AG04449 (cell line): ENCODE measurements around the gene UHRF2.

Experiments used
- CTCF ChIA-PET: fragments of 350-600 bp; formaldehyde crosslinking; extraction: SDS; loops from one replicate; lab custom pipeline; 2021; ENCODE audit warnings: antibody characterized with exemption; lab: Yijun Ruan, JAX
- POLR2A ChIA-PET: fragments of 400-600, 350-600 bp; formaldehyde crosslinking; extraction: SDS; loops from one replicate; lab custom pipeline; 2020; ENCODE audit warnings: antibody characterized with exemption, inconsistent platforms; lab: Yijun Ruan, JAX
- DNase-seq: peaks from one replicate; pipeline ENCODE4 v3.0.0-alpha.2; 2010; ENCODE audit warnings: low read depth, low spot score
- H3K4me3 ChIP-seq: 2 replicates; pipeline ENCODE4 v1.5.1; 2011; ENCODE audit warnings: low read depth, mild to moderate bottlenecking, control low read depth, low read length
- CTCF ChIP-seq: IDR thresholded peaks from one replicate; pipeline ENCODE4 v1.5.1; 2011; ENCODE audit warnings: mild to moderate bottlenecking, moderate library complexity, low read length, control low read depth, inconsistent platforms; ENCODE audit not compliant: insufficient read depth; ENCODE audit errors: missing control alignments

The UHRF2 gene

GRCh38 chr9:6439051-6439703, 26.2 kb downstream of the UHRF2 start:
- no peak for TF ChIP-seq CTCF
- DNase-seq, result no peak
- ChIA-PET CTCF (interaction anchor here (1.2 kb wide), 1 partner anchor 13 kb away, joined by 3 read pairs; no protein-coding TSS in a partner anchor), POLR2A (no interaction called here)
- no peak overlapping the region for H3K4me3 ChIP-seq

- H3K4me3 ChIP-seq, result no peak overlapping the region
- CTCF ChIA-PET, result no interaction called here
- DNase-seq, result no peak
- POLR2A ChIA-PET, result no interaction called here
- no peak for TF ChIP-seq CTCF
These were observed 27.4 kb downstream of the UHRF2 start for GRCh38 chr9:6440405-6440804.

GRCh38 chr9:6441269-6441668, 28.3 kb downstream of the UHRF2 start:
- no peak overlapping the region for H3K4me3 ChIP-seq
- no peak for DNase-seq
- POLR2A ChIA-PET, result no interaction called here
- CTCF ChIA-PET, result no interaction called here
- no peak for TF ChIP-seq CTCF

- no peak for TF ChIP-seq CTCF
- ChIA-PET CTCF (no interaction called here), POLR2A (no interaction called here)
- no peak for DNase-seq
- no peak overlapping the region for H3K4me3 ChIP-seq
These were observed 30.7 kb downstream of the UHRF2 start for GRCh38 chr9:6443661-6444060.

GRCh38 chr9:6444128-6444527, 31.1 kb downstream of the UHRF2 start:
- TF ChIP-seq CTCF, result no peak
- H3K4me3 ChIP-seq, result no peak overlapping the region
- ChIA-PET CTCF (no interaction called here), POLR2A (no interaction called here)
- DNase-seq, result no peak

GRCh38 chr9:6449086-6449485, 36.1 kb downstream of the UHRF2 start:
- ChIA-PET POLR2A (no interaction called here), CTCF (no interaction called here)

More at GRCh38 chr9:6449086-6449485, 36.1 kb downstream of the UHRF2 start:
- no peak overlapping the region for H3K4me3 ChIP-seq
- no peak for DNase-seq
- TF ChIP-seq CTCF, result no peak
